CD4-positive, alpha-beta T cell treated with Interleukin-10 for 1 hour (primary cell): ENCODE data around the gene RPUSD1.
"Not testable (repeated sequence)": the region's sequence is repeated elsewhere in the genome, so short reads cannot be mapped to it uniquely, and the experiment has no call there.

Source experiments
- DNase-seq: peaks from one replicate; pipeline ENCODE4 v3.0.0-alpha.2; 2020

RPUSD1 gene

GRCh38 chr16:787978-788398 lies at the start of gene RPUSD1:
RPUSD1 (minus strand) TSS chr16:788381; CDS start chr16:787737, 644 bp downstream.
- no peak for DNase-seq

- not testable (repeated sequence) for DNase-seq
These were observed 48.6 kb upstream of the RPUSD1 start for GRCh38 chr16:836822-837221.

- DNase-seq: no peak
These were observed 48.0 kb upstream of the RPUSD1 start for GRCh38 chr16:836221-836620.

GRCh38 chr16:835373-835772 lies 47.2 kb upstream of the RPUSD1 start:
- DNase-seq: no peak

GRCh38 chr16:833411-833810 lies 45.2 kb upstream of the RPUSD1 start:
- DNase-seq: no peak

- DNase-seq: no peak
These were observed 44.6 kb upstream of the RPUSD1 start for GRCh38 chr16:832652-833336.

- DNase-seq: no peak
These were observed 43.6 kb upstream of the RPUSD1 start for GRCh38 chr16:831571-832413.

GRCh38 chr16:830871-831570 lies 42.8 kb upstream of the RPUSD1 start:
- no peak for DNase-seq

GRCh38 chr16:830107-830870 lies 42.1 kb upstream of the RPUSD1 start:
- DNase-seq: no peak

GRCh38 chr16:828891-829290 lies 40.7 kb upstream of the RPUSD1 start:
- DNase-seq: no peak

- DNase-seq: no peak
These were observed 39.3 kb upstream of the RPUSD1 start for GRCh38 chr16:827513-827912.

- DNase-seq: no peak
These were observed 37.3 kb upstream of the RPUSD1 start for GRCh38 chr16:825341-826061.

- no peak for DNase-seq
These were observed 36.4 kb upstream of the RPUSD1 start for GRCh38 chr16:824601-825000.

- no peak for DNase-seq
These were observed 36.0 kb upstream of the RPUSD1 start for GRCh38 chr16:824194-824593.

GRCh38 chr16:822909-823297 lies 34.7 kb upstream of the RPUSD1 start:
- DNase-seq: no peak

- DNase-seq: no peak
These were observed 34.2 kb upstream of the RPUSD1 start for GRCh38 chr16:822174-822908.

- DNase-seq: no peak
These were observed 33.6 kb upstream of the RPUSD1 start for GRCh38 chr16:821751-822150.

- no peak for DNase-seq
These were observed 32.6 kb upstream of the RPUSD1 start for GRCh38 chr16:820748-821147.

- not testable (repeated sequence) for DNase-seq
These were observed 31.8 kb upstream of the RPUSD1 start for GRCh38 chr16:820044-820408.

- DNase-seq: peak; percentile 41
These were observed 31.3 kb upstream of the RPUSD1 start for GRCh38 chr16:819336-820043.

GRCh38 chr16:818592-818991 lies 30.4 kb upstream of the RPUSD1 start:
- no peak for DNase-seq
